ENCODE results near the gene SETX. TPM values are rescaled to one million over a fixed set of nuclear protein-coding genes. Genes with fewer than 3 reads are reported as not detected.

Gene SETX
- total RNA-seq, 1 donor from 2014 or later: 47.2 TPM

GRCh38 chr9:132239999-132240840 lies 114.6 kb downstream of the SETX start:
- Mint-ChIP-seq H3K27ac (no peak overlapping the region), H3K27me3 (peaks cover 54% of the 10 kb centered on the region), H3K9me3 (ENCODE audit: low read depth) (no peaks in the 10 kb centered on the region), H3K4me3 (ENCODE audit: low read depth) (no peak overlapping the region), H3K36me3 (ENCODE audit: insufficient read depth) (no peaks in the 10 kb centered on the region), H3K4me1 (ENCODE audit: low read depth) (peaks cover 6% of the 10 kb centered on the region)
- no peak for TF ChIP-seq CTCF (IDR thresholded peaks at IDR 0.05; ENCODE audit: unreplicated experiment)
- DNase-seq (ENCODE audit: low spot score, unreplicated experiment): no peak

GRCh38 chr9:132239518-132239917 lies 115.3 kb downstream of the SETX start:
- H3K27me3 Mint-ChIP-seq: peaks cover 59% of the 10 kb centered on the region
- no peaks in the 10 kb centered on the region for H3K9me3 Mint-ChIP-seq (ENCODE audit: low read depth)
- peaks cover 6% of the 10 kb centered on the region for H3K4me1 Mint-ChIP-seq (ENCODE audit: low read depth)
- no peaks in the 10 kb centered on the region for H3K36me3 Mint-ChIP-seq (ENCODE audit: insufficient read depth)
- H3K27ac Mint-ChIP-seq: no peak overlapping the region
- H3K4me3 Mint-ChIP-seq (ENCODE audit: low read depth): no peak overlapping the region
- no peak for TF ChIP-seq CTCF (IDR thresholded peaks at IDR 0.05; ENCODE audit: unreplicated experiment)
- DNase-seq (ENCODE audit: low spot score, unreplicated experiment): no peak

DNA sequence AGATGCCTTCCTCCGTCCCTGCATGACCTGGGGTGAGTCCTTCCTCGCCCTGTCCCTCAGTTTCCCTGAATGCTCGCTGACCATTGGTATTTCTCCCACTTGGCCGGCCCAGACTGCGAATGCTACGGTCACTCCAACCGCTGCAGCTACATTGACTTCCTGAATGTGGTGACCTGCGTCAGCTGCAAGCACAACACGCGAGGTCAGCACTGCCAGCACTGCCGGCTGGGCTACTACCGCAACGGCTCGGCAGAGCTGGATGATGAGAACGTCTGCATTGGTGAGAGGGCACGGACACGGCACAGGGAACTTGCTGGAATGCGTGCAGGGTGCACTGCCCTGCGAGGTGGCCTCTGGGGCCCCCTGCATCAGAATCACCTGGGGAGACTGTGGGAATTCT lies 115.8 kb downstream of the SETX start:
- Mint-ChIP-seq H3K4me1 (ENCODE audit: low read depth) (peaks cover 6% of the 10 kb centered on the region), H3K27me3 (peaks cover 56% of the 10 kb centered on the region), H3K27ac (no peak overlapping the region), H3K9me3 (ENCODE audit: low read depth) (no peaks in the 10 kb centered on the region), H3K4me3 (ENCODE audit: low read depth) (no peak overlapping the region), H3K36me3 (ENCODE audit: insufficient read depth) (no peaks in the 10 kb centered on the region)
- DNase-seq (ENCODE audit: low spot score, unreplicated experiment): no peak
- TF ChIP-seq CTCF (IDR thresholded peaks at IDR 0.05; ENCODE audit: unreplicated experiment): no peak

DNA sequence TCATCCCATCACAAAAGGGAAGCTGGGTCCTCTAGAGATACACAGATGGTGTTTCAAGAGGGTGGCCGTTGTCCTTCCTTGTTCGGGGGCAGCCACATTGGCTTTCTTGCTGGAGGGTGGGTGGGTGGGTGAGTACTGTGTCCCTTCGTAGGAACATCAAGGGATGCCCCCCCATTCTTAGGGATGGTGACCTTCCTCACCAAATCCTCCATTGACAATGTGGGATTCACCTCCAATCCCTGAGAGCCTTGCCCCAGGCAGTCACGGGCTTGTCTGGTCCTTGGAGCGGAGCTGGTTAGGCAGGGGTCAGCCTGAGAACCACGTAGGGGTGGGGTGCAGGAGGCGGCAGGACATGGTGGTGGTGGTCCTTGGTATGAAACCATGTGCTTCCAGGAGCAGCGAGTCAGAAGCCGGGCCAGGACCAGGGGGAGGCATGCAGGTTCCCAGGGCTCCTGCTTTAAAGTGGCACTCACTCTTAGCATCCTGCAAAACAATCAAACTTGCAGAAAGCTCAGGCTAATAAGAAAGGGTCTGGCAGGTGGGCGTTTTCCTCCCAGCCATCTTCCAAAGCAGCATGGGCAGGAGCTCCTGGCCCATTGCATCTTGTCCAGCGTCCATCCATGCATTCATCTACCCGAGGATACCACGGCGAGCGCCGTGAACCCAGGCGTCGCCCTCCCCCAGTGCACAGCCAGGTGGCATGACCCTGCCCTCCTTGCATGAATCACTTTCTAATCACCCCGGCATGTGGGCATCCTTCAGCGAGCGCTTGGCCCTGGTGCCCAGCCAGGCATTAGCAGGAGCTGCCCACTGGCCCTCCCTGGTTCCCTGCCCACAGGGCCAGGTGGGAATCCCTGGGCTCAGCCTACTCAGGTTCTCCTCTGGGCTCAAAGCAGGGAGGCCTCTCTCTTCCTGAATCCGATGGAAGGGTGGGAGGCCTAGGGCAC lies 116.5 kb downstream of the SETX start:
- Mint-ChIP-seq H3K36me3 (ENCODE audit: insufficient read depth) (no peaks in the 10 kb centered on the region), H3K27ac (no peak overlapping the region), H3K4me3 (ENCODE audit: low read depth) (no peak overlapping the region), H3K27me3 (peaks cover 49% of the 10 kb centered on the region), H3K4me1 (ENCODE audit: low read depth) (peaks cover 6% of the 10 kb centered on the region), H3K9me3 (ENCODE audit: low read depth) (no peaks in the 10 kb centered on the region)
- TF ChIP-seq CTCF (IDR thresholded peaks at IDR 0.05; ENCODE audit: unreplicated experiment): no peak
- no peak for DNase-seq (ENCODE audit: low spot score, unreplicated experiment)

- H3K9me3 Mint-ChIP-seq (ENCODE audit: low read depth): no peaks in the 10 kb centered on the region
- TF ChIP-seq CTCF (IDR thresholded peaks at IDR 0.05; ENCODE audit: unreplicated experiment): no peak
- peaks cover 5% of the 10 kb centered on the region for H3K4me1 Mint-ChIP-seq (ENCODE audit: low read depth)
- no peak overlapping the region for H3K4me3 Mint-ChIP-seq (ENCODE audit: low read depth)
- H3K36me3 Mint-ChIP-seq (ENCODE audit: insufficient read depth): no peaks in the 10 kb centered on the region
- no peak for DNase-seq (ENCODE audit: low spot score, unreplicated experiment)
- no peak overlapping the region for H3K27ac Mint-ChIP-seq
- peaks cover 46% of the 10 kb centered on the region for H3K27me3 Mint-ChIP-seq
Measured at GRCh38 chr9:132237481-132237880, 117.3 kb downstream of the SETX start.
